Urinary bladder (tissue), 4 donors: ENCODE data around the gene DAPK2. TPM values are rescaled to one million over a fixed set of nuclear protein-coding genes. Genes with fewer than 3 reads are reported as not detected.
"Not testable (repeated sequence)": the region's sequence is repeated elsewhere in the genome, so short reads cannot be mapped to it uniquely, and the experiment has no call there.

Experiments used
- DNase-seq: peaks from one replicate; pipeline ENCODE4 v3.0.0-alpha.2; 2015; ENCODE audit errors: extremely low spot score
- H3K27ac ChIP-seq: one replicate; pipeline ENCODE4 v1.5.1; 2013; ENCODE audit warnings: low read depth, mild to moderate bottlenecking, moderate library complexity
- H3K36me3 ChIP-seq: one replicate; pipeline ENCODE4 v1.6.1; 2013; ENCODE audit warnings: mild to moderate bottlenecking, moderate library complexity; ENCODE audit not compliant: insufficient read depth
- H3K4me1 ChIP-seq: one replicate; pipeline ENCODE4 v1.6.1; 2013; ENCODE audit warnings: mild to moderate bottlenecking, moderate library complexity; ENCODE audit not compliant: insufficient read depth
- H3K4me3 ChIP-seq: one replicate; pipeline ENCODE4 v1.5.1; 2013; ENCODE audit warnings: low read depth, low read length
- WGBS: extraction: QIAGEN DNeasy Blood & Tissue Kit; methylation state at CpG from one replicate; pipeline ENCODE4 v1.1.7; 2013; 5-methylcytosine and 5-hydroxymethylcytosine counted together
- polyA plus RNA-seq: library from polyadenylated mRNA; stranded (reverse); fragments of 200-250 nt; gene quantifications from one replicate; pipeline ENCODE4 v1.2.3, GENCODE V29; 2013
- total RNA-seq: library from RNA; depleted of rRNA; stranded (reverse); fragments of >200 nt; gene quantifications from one replicate; pipeline ENCODE4 v1.2.3, GENCODE V29; 2014
- donor health status: healthy with polysubstance abuse.
- donor health status: healthy.

Gene DAPK2
- total and polyA plus RNA-seq, 2 donors: 1.3 to 6.0 TPM

DNA sequence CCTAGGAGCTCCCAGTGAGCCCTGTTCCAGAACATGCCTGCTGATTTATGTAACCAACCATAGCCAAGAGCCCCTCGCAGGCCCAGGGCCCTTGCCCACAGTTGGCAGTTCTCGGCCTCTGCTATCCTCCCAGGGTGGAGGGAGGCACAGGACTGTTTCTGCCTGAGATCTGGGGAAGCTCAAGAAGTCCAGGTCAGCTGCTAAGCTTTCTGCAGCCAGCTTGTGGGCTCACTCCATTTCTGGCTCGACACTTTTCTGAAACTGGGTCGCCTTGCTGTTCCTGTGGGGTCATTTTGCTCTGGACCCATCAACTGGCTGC lies 140.1 kb downstream of the DAPK2 start:
- no peak overlapping the region for H3K27ac ChIP-seq
- no peaks in the 10 kb centered on the region for H3K36me3 ChIP-seq
- H3K4me3 ChIP-seq: no peak overlapping the region
- 79% methylated on average over 4 of the region's 4 CpGs for WGBS
- no peak for DNase-seq
- no peaks in the 10 kb centered on the region for H3K4me1 ChIP-seq

DNA sequence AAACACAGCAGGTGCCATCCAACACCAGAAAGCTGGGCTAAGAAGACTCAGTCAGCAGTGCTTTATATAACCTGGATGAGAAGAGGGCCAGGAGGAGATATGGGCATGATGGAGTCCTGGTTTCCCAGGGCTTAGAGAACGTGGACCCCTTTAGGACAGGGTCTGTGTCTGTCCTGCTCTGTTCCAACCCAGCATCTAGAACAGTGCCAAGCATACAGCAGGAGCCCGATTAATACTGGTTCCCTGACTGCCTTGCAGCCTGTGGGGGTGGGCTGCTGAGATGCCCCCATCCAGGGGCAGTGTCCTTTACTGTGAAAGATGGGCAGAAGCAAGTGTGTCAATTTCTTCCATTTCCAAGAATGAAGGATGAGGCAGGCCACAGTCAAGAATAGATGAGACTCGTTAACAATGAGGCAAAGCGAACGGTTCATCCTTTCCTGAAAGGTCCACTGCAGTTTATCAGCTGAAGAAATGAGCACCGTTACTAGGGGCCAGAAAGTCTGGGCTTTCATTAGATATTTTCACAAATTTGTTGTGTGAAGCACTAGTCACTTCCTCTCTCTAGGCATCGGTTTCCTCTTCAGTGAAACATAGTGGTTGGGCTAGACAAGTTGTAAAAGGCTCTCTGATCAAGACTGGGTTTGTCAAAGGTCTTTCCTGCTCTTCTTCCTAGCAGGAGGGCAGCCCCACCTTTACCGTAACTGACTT lies 140.6 kb downstream of the DAPK2 start:
- no peak for DNase-seq
- no peaks in the 10 kb centered on the region for H3K4me1 ChIP-seq
- H3K4me3 ChIP-seq: no peak overlapping the region
- 79% methylated on average over 8 of the region's 8 CpGs for WGBS
- no peaks in the 10 kb centered on the region for H3K36me3 ChIP-seq
- no peak overlapping the region for H3K27ac ChIP-seq

DNA sequence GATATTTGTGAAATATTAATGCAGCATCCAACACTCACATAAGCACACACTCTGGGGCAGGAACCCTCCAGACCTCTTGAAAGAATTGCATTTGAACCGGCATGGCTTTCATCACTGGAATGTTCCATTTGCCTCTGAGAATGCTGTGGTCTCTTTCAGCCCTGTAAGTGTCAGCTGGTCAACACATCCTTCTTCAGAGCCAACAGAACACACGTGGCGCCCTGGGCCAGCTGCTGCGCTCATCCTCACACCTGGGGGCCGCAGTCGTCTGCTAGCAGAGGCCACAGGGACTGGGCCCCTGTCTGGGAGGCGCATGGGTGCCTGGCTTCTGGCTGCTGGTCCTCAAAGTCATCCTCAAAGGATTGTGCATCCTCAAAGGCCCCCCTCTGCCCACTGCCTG lies 141.2 kb downstream of the DAPK2 start:
- H3K27ac ChIP-seq: no peak overlapping the region
- no peak for DNase-seq
- H3K36me3 ChIP-seq: no peaks in the 10 kb centered on the region
- no peak overlapping the region for H3K4me3 ChIP-seq
- no peaks in the 10 kb centered on the region for H3K4me1 ChIP-seq
- WGBS: 89% methylated on average over 7 of the region's 7 CpGs

DNA sequence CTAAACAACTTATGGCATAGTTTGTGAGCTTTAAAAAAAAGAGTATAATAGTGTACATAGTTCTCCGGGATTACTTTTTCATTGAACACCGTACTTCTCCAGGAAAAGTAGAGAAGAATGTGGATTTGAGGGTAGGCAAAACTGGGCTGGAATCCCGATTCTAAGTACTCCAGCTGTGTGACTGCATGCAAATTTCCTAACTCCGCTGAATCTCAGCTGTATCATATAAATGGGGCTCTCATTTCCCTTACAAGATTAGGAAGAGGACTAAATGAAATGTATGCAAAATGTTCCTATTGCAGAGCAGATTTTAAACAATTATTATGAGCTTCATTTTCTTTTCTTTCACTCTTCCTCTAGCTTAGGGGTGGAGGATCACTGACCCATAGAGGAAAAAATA lies 142.2 kb downstream of the DAPK2 start:
- 71% methylated on average over 4 of the region's 4 CpGs for WGBS
- H3K27ac ChIP-seq: no peak overlapping the region
- H3K4me1 ChIP-seq: no peaks in the 10 kb centered on the region
- DNase-seq: no peak
- H3K4me3 ChIP-seq: no peak overlapping the region
- no peaks in the 10 kb centered on the region for H3K36me3 ChIP-seq

DNA sequence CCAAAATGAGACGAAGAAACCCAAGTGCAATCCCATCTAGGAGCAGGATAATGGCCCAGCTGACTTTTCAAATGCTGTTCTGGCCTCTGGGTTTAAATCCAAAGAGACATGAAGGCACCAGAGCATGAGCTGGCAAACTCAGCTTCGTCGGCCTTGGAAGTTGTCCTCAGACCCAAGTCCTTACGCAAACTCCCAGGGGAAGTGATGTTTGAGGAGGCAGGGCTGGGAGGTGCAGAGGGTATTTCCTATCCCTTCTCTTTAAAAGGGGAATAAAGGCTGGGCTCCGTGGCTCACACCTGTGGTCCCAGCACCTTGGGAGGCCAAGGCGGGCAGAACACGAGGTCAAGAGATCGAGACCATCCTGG lies 143.6 kb downstream of the DAPK2 start:
- 80% methylated on average over 8 of the region's 8 CpGs for WGBS
- Histone ChIP-seq H3K27ac (no peak overlapping the region), H3K4me1 (no peaks in the 10 kb centered on the region), H3K4me3 (no peak overlapping the region), H3K36me3 (no peaks in the 10 kb centered on the region)
- DNase-seq: no peak

DNA sequence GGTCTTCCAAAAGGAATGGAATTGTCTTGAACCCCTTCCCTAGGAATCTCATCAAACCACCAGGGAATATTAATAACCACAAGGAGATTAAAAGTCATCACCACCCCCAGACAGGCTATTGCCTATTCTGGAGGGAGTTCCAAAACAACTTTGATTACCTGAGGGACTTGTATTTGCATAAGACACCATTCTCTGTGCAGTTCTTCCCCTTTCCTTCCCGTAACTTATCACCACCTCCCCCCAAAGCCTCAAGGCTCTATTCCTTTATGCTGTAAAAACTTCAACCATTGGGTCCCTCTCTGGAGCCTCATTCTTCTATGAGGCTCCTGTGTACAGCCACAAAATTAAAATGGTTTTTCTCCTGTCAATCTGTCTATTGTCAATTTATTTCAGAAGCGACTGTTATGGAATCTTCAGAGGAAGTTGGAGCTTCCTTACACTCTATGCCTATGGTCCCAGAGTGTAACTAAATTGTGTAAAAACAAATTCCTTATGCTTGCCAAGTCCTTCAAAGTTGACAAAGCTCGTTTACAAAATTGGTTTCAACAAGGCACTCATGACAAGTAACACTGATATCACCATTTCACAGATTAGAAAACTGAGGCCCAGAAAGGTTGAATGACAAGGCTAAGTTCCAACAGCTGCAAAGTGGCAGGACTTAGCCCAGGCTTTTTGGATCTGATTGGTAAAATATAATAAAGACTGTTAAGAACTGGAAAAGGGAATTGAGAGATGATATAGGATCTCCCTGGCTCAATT lies 144.2 kb downstream of the DAPK2 start:
- Histone ChIP-seq H3K4me1 (no peaks in the 10 kb centered on the region), H3K36me3 (no peaks in the 10 kb centered on the region), H3K4me3 (no peak overlapping the region), H3K27ac (no peak overlapping the region)
- DNase-seq: no peak
- 73% methylated on average over 3 of the region's 3 CpGs for WGBS

DNA sequence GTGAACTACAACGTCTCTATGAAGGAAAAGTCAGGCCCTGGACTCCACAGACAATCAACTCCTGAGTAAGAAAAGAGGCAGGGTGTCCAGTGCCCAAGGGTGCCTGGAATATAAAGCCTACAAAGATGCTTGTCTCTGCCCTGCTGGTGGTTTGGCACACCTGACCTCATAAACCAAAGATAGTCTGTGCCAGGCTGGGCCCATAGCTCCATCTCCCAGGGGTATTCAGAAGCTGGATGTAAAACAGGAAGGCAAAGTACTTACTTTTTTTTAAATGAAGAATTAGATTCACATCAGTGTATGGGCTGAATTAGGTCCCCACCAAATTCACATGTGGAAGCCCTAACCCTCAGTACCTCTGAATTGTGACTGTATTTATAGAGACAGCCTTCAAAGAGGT lies 146.0 kb downstream of the DAPK2 start:
- Histone ChIP-seq H3K36me3 (no peaks in the 10 kb centered on the region), H3K4me3 (no peak overlapping the region), H3K27ac (no peak overlapping the region), H3K4me1 (no peaks in the 10 kb centered on the region)
- 81% methylated on average over 1 of the region's 1 CpG for WGBS
- DNase-seq: no peak

DNA sequence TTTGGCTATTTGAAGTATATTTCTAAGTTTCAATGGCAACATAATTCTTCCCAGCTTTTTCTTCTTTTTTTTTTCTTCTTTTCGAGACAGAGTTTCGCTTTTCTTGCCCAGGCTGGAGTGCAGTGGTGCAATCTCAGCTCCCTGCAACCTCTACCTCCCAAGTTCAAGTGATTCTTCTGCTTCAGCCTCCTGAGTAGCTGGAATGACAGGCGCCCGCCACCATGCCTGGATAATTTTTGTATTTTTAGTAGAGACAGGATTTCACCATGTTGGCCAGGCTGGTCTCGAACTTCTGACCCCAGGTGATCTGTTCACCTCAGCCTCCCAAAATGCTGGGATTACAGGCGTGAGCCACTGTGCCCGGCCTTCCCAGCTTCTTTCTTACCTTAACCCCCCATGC lies 146.7 kb downstream of the DAPK2 start:
- not testable (repeated sequence) for H3K4me1 ChIP-seq, H3K4me3 ChIP-seq, H3K27ac ChIP-seq, H3K36me3 ChIP-seq, DNase-seq
- 91% methylated on average over 7 of the region's 7 CpGs for WGBS

DNA sequence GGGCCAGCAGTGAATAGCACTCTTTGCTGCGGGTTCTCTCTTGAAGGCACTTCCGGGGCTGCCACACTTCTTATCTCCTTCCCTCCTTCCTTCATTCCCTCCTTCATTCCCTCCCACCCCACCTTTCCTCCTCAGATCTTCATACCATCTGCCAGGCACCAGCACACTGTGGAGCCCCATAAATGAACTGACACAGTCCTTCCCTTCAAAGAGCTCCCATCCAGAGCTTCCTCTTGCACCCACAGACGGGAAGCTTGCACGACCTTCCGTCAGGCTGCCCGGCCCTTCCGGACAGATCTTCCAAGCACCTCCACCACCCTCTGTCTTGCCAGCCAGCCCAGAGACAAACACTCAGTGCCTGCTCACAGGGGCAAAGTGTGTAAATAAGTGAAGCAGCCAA lies 147.1 kb downstream of the DAPK2 start:
- 79% methylated on average over 7 of the region's 7 CpGs for WGBS
- H3K4me3 ChIP-seq: no peak overlapping the region
- no peaks in the 10 kb centered on the region for H3K4me1 ChIP-seq
- H3K36me3 ChIP-seq: no peaks in the 10 kb centered on the region
- no peak for DNase-seq
- no peak overlapping the region for H3K27ac ChIP-seq

DNA sequence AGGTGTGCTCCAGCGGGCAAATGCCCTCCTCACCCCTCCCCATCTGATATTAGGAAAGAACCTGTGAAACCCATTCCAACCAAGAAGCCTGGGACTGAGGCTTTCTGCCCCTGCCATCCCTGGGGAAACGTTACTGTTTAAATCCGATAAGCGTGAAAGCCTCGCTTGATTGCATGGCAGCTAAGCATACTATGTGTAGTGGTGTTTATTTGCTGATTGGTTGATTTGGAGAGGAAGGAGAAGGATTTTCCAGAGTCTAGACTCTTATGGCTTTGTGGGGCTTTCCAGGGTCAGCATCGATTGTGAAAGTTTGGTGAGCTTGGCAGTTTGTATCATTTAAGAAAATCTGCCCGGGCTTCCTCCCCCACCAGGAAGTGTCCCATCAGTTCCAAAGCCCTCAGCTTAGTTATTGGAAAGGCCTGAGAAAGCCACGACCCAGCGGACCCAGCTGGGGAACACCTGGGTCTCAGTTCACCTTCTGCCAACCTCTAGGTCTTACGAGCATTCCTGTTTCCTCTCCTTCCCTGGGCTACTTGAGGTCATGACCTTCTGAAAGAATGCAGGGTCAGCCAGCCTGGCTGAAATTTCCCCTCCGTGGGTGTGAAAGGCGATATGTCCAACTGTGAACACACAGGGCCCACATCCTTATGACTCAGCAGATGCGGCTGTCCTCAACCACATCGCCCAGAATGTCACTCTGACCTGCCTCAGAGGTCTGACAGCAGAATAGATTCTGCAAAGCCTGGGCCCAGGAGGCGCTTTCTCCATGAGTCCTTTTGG lies 149.8 kb downstream of the DAPK2 start:
- DNase-seq: no peak
- Histone ChIP-seq H3K27ac (no peak overlapping the region), H3K36me3 (no peaks in the 10 kb centered on the region), H3K4me3 (no peak overlapping the region), H3K4me1 (no peaks in the 10 kb centered on the region)
- WGBS: 65% methylated on average over 15 of the region's 15 CpGs

DNA sequence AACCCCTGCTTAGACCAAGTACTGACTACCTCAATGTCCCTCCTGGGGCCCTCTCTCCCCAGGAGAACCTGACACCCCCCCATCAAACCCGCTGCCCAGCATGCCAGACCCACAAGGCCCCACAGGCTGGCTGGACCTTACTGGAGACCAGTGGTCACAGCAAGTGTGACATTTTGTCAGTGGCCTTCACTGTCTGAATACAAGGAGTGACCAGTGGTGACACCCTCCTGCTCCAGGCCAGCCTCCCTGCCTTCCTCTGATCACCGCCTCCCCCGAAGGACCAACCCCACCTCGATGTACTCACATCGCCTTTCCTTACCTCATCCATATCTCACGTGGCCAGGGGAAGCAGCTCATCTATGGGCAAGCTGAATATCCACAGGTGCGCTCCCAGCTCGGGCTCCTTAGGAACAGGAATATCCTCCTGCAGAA lies 150.5 kb downstream of the DAPK2 start:
- DNase-seq: no peak
- Histone ChIP-seq H3K27ac (no peak overlapping the region), H3K4me3 (no peak overlapping the region), H3K4me1 (no peaks in the 10 kb centered on the region), H3K36me3 (no peaks in the 10 kb centered on the region)
- 79% methylated on average over 8 of the region's 8 CpGs for WGBS

DNA sequence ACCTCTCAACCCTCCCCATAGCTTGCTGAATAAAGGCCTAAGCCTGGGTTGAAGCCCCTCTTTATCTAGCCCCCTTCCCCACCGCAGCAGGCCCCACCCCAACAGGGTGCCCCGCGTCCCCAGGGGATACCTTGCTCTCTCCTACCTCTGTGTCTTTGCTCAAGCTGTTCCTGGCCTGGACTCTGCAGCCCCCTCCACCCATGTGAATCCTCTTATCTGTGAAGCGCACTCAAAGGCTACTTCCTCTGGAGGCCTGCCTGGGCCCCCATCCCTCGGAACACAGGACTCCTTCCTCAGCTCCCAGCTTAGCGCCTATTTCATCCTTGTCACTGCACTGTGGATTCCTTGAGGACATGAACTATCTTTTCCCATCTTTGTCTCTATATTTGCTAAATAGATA lies 151.1 kb downstream of the DAPK2 start:
- Histone ChIP-seq H3K4me1 (no peaks in the 10 kb centered on the region), H3K27ac (no peak overlapping the region), H3K4me3 (no peak overlapping the region), H3K36me3 (no peaks in the 10 kb centered on the region)
- 86% methylated on average over 6 of the region's 6 CpGs for WGBS
- no peak for DNase-seq

DNA sequence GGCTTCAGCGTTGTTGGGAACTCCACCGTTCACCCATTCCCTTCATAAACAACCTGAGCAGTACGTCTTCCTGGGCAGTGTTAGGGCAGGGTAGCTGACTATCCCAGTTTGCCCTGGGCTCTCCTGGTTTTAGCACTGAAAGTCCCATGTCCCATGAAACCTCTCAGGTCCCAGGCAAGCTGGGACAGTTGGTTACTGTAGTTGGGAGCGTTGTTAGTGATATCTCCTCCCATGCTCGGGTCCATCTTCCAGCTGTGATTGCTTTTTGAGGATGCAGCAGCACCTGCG lies 151.7 kb downstream of the DAPK2 start:
- H3K27ac ChIP-seq: no peak overlapping the region
- WGBS: 94% methylated on average over 6 of the region's 6 CpGs

More for the DNA sequence above, 151.7 kb downstream of the DAPK2 start:
- H3K4me1 ChIP-seq: no peaks in the 10 kb centered on the region
- H3K4me3 ChIP-seq: no peak overlapping the region
- no peak for DNase-seq
- no peaks in the 10 kb centered on the region for H3K36me3 ChIP-seq
